ENCODE data around the gene MAST4. TPM values are rescaled to one million over a fixed set of nuclear protein-coding genes. Genes with fewer than 3 reads are reported as not detected.

MAST4 gene
- total RNA-seq, 1 experiment from 2014 or later = 26.5 TPM

GRCh38 chr5:66972004-66972403 lies 375.8 kb downstream of the MAST4 start:
- Mint-ChIP-seq H3K4me3 (ENCODE audit: unreplicated experiment) (no peak overlapping the region), H3K36me3 (ENCODE audit: insufficient read depth, unreplicated experiment) (no peaks in the 10 kb centered on the region), H3K9me3 (ENCODE audit: unreplicated experiment) (no peaks in the 10 kb centered on the region), H3K27me3 (ENCODE audit: insufficient read depth, unreplicated experiment) (no peaks in the 10 kb centered on the region), H3K4me1 (ENCODE audit: insufficient read depth, unreplicated experiment) (peaks cover 7% of the 10 kb centered on the region), H3K27ac (ENCODE audit: low read depth, unreplicated experiment) (no peak overlapping the region)
- no peak for DNase-seq (ENCODE audit: unreplicated experiment)
- intact Hi-C loops (cut with micrococcal nuclease) = no loop called here
- BruUV-seq (replicated peaks) = no TSS peak
- POLR2A ChIA-PET = no interaction called here
- TF ChIP-seq, protein P1, sequence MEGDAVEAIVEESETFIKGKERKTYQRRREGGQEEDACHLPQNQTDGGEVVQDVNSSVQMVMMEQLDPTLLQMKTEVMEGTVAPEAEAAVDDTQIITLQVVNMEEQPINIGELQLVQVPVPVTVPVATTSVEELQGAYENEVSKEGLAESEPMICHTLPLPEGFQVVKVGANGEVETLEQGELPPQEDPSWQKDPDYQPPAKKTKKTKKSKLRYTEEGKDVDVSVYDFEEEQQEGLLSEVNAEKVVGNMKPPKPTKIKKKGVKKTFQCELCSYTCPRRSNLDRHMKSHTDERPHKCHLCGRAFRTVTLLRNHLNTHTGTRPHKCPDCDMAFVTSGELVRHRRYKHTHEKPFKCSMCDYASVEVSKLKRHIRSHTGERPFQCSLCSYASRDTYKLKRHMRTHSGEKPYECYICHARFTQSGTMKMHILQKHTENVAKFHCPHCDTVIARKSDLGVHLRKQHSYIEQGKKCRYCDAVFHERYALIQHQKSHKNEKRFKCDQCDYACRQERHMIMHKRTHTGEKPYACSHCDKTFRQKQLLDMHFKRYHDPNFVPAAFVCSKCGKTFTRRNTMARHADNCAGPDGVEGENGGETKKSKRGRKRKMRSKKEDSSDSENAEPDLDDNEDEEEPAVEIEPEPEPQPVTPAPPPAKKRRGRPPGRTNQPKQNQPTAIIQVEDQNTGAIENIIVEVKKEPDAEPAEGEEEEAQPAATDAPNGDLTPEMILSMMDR (IDR thresholded peaks at IDR 0.05; ENCODE audit: unreplicated experiment) = no peak
- CTCF ChIA-PET = interaction anchor here (0.6 to 3.4 kb wide), 2 partner anchors 17 to 46 kb away, joined by 3 to 10 read pairs; no protein-coding TSS in a partner anchor

- H3K9me3 Mint-ChIP-seq (ENCODE audit: unreplicated experiment) = no peaks in the 10 kb centered on the region
- POLR2A ChIA-PET = interaction anchor here (0.9 to 1.3 kb wide), 2 partner anchors 16 to 31 kb away, joined by 3 to 5 read pairs; no protein-coding TSS in a partner anchor
- DNase-seq (ENCODE audit: unreplicated experiment) = no peak
Observed at GRCh38 chr5:66974256-66974655, 378.1 kb downstream of the MAST4 start.

GRCh38 chr5:66976108-66976507 lies 379.9 kb downstream of the MAST4 start:
- no peaks in the 10 kb centered on the region for H3K27me3 Mint-ChIP-seq (ENCODE audit: insufficient read depth, unreplicated experiment)
- ChIA-PET POLR2A (no interaction called here), CTCF (interaction anchor here (1.2 kb wide), 1 partner anchor 12 kb away, joined by 4 read pairs; no protein-coding TSS in a partner anchor)
- no TSS peak for BruUV-seq (replicated peaks)
- H3K36me3 Mint-ChIP-seq (ENCODE audit: insufficient read depth, unreplicated experiment) = no peaks in the 10 kb centered on the region
- H3K4me1 Mint-ChIP-seq (ENCODE audit: insufficient read depth, unreplicated experiment) = peaks cover 7% of the 10 kb centered on the region
- no peaks in the 10 kb centered on the region for H3K9me3 Mint-ChIP-seq (ENCODE audit: unreplicated experiment)
- H3K4me3 Mint-ChIP-seq (ENCODE audit: unreplicated experiment) = no peak overlapping the region
- intact Hi-C loops (cut with micrococcal nuclease) = no loop called here
- H3K27ac Mint-ChIP-seq (ENCODE audit: low read depth, unreplicated experiment) = no peak overlapping the region
- no peak for DNase-seq (ENCODE audit: unreplicated experiment)
- TF ChIP-seq, protein P1 (IDR thresholded peaks at IDR 0.05; ENCODE audit: unreplicated experiment) = no peak

More at GRCh38 chr5:66974256-66974655, 378.1 kb downstream of the MAST4 start:
- intact Hi-C loops (cut with micrococcal nuclease) = no loop called here
- CTCF ChIA-PET = interaction anchor here (0.7 to 1.1 kb wide), 2 partner anchors 15 to 60 kb away, joined by 3 read pairs; no protein-coding TSS in a partner anchor
- Mint-ChIP-seq H3K4me1 (ENCODE audit: insufficient read depth, unreplicated experiment) (peaks cover 7% of the 10 kb centered on the region), H3K4me3 (ENCODE audit: unreplicated experiment) (no peak overlapping the region), H3K27ac (ENCODE audit: low read depth, unreplicated experiment) (no peak overlapping the region), H3K27me3 (ENCODE audit: insufficient read depth, unreplicated experiment) (no peaks in the 10 kb centered on the region), H3K36me3 (ENCODE audit: insufficient read depth, unreplicated experiment) (no peaks in the 10 kb centered on the region)
- TF ChIP-seq, protein P1 (IDR thresholded peaks at IDR 0.05; ENCODE audit: unreplicated experiment) = no peak
- BruUV-seq (replicated peaks) = no TSS peak

DNA sequence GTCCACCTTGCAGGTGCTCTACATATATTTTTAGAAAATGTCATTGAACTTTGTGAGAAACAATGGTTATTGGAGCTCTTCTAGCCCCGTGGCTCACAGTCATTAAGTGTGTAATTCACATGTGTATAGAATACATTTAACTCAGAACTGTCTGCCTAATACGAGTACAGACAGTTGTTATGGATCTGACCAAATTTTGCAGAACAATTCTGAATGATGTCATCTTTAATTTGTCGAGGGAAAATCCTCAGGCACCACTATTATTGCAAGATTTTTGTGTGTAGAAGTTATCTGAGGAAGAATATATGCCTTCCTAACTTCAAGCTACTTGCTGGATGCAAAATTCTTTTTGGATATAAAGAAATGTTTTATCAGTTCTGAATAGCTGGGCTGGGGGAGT lies 383.5 kb downstream of the MAST4 start:
- no TSS peak for BruUV-seq (replicated peaks)
- H3K9me3 Mint-ChIP-seq (ENCODE audit: unreplicated experiment) = no peaks in the 10 kb centered on the region
- no peaks in the 10 kb centered on the region for H3K4me1 Mint-ChIP-seq (ENCODE audit: insufficient read depth, unreplicated experiment)
- POLR2A ChIA-PET = interaction anchor here (0.6 kb wide), 1 partner anchor 90 kb away, joined by 3 read pairs; no protein-coding TSS in a partner anchor
- intact Hi-C loops (cut with micrococcal nuclease) = no loop called here
- TF ChIP-seq, protein P1 (IDR thresholded peaks at IDR 0.05; ENCODE audit: unreplicated experiment) = no peak
- no peaks in the 10 kb centered on the region for H3K36me3 Mint-ChIP-seq (ENCODE audit: insufficient read depth, unreplicated experiment)
- no peak for DNase-seq (ENCODE audit: unreplicated experiment)
- H3K27ac Mint-ChIP-seq (ENCODE audit: low read depth, unreplicated experiment) = no peak overlapping the region
- CTCF ChIA-PET = interaction anchor here (1.0 kb wide), 1 partner anchor 8 kb away, joined by 3 read pairs; no protein-coding TSS in a partner anchor
- no peak overlapping the region for H3K4me3 Mint-ChIP-seq (ENCODE audit: unreplicated experiment)
- H3K27me3 Mint-ChIP-seq (ENCODE audit: insufficient read depth, unreplicated experiment) = no peaks in the 10 kb centered on the region
